Mononuclear cell (primary cell): ENCODE results near the gene ACVR1B. TPM values are rescaled to one million over a fixed set of nuclear protein-coding genes. Genes with fewer than 3 reads are reported as not detected.
"Not testable (repeated sequence)": the region's sequence is repeated elsewhere in the genome, so short reads cannot be mapped to it uniquely, and the experiment has no call there.

Experiments
- H3K27me3 ChIP-seq: 2 replicates; pipeline ENCODE4 v1.6.0; 2011; ENCODE audit warnings: low read length, control low read depth; ENCODE audit not compliant: insufficient read depth
- H3K4me1 ChIP-seq: 2 replicates; pipeline ENCODE4 v1.5.1; 2011; ENCODE audit warnings: mild to moderate bottlenecking, low read length, control low read depth; ENCODE audit not compliant: insufficient read depth
- H3K4me3 ChIP-seq: 2 replicates; pipeline ENCODE4 v1.5.1; 2011; ENCODE audit warnings: mild to moderate bottlenecking, low read length, moderate library complexity
- H3K9me3 ChIP-seq: 2 replicates; pipeline ENCODE4 v1.5.1; 2011; ENCODE audit warnings: low read depth, mild to moderate bottlenecking, control low read depth, low read length
- total RNA-seq: library from RNA; depleted of rRNA; stranded (reverse); fragments of >200 nt; gene quantifications from one replicate; pipeline ENCODE4 v1.2.3, GENCODE V29; 2012

ACVR1B gene
- total RNA-seq, 1 donor = 11.4 TPM

DNA sequence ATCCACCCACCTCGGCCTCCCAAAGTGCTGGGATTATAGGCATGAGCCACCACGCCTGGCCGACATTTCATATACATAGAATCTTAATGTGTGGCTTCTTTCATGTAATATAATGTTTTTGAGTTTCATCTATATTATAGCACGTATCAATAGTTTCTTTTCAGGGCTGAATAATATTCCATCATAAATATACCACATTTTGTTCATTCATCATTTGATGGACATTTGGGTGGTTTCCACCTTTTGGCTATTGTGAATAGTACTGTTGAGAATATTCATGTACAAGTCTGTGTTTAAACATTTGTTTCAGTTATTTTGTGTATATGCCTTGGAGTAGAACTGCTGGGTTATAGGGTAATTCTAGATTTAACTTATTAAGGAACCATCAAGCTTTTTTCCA, 12.0 kb downstream of the ACVR1B start:
- H3K4me1 ChIP-seq = peaks cover 13% of the 10 kb centered on the region
- H3K9me3 ChIP-seq = no peaks in the 10 kb centered on the region
- H3K4me3 ChIP-seq = no peak overlapping the region
- H3K27me3 ChIP-seq = no peaks in the 10 kb centered on the region

DNA sequence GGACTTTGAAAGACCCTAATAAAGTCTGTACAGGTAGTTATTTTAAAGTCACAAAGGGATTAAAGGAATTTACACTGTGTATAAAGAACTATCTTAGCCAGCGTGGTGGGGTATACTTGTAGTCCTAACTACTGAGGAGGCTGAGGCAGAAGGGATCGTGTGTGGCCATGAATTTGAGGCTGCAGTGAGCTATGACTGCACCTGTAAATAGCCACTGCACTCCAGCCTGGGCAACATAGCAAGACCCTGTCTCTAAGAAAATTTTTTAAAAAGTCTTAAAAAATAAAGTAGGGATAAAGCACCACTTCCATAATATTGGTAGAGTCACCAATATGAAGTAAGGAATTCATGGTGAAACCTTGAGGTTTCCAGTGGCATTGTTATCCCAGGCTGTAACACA, 18.1 kb downstream of the ACVR1B start:
- peaks cover 54% of the 10 kb centered on the region for H3K4me1 ChIP-seq
- no peaks in the 10 kb centered on the region for H3K27me3 ChIP-seq
- H3K9me3 ChIP-seq = no peaks in the 10 kb centered on the region
- no peak overlapping the region for H3K4me3 ChIP-seq

DNA sequence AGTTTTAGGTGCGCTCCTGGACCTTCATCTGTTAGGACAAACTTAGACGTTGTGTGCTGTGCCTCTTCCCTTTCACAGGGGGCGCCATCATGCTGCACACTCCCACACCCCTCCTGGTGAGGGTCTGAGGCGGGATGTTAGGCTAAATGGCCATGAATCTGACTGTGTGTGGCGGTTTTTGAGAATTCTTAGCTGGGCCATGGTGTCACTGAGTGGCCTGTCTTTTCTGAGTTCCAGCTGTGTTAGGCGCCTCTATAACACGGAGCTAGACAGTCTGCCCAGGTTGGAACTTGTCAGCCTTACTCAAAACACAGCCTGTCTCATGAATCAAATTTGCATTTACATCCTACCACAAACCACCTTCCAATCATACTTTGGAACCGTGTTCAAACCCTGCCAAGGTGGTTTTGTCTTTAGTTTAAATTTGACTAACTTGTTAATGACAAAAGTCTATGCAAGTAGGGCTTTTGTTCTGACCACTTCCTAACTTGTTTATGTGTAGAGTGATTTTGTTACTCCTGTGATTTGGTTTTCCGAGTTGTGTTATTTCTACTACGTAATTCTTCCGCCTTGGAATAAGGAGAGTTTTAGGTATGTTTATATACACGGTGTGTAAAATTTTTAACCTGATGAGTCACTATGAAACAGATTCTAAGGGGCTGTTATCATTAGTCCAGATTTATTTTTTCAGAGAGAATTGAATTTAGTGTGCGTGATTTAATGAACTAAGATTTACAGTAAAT, 19.6 kb downstream of the ACVR1B start:
- Histone ChIP-seq H3K4me3 (no peak overlapping the region), H3K9me3 (no peaks in the 10 kb centered on the region), H3K27me3 (no peaks in the 10 kb centered on the region), H3K4me1 (peaks cover 69% of the 10 kb centered on the region)

DNA sequence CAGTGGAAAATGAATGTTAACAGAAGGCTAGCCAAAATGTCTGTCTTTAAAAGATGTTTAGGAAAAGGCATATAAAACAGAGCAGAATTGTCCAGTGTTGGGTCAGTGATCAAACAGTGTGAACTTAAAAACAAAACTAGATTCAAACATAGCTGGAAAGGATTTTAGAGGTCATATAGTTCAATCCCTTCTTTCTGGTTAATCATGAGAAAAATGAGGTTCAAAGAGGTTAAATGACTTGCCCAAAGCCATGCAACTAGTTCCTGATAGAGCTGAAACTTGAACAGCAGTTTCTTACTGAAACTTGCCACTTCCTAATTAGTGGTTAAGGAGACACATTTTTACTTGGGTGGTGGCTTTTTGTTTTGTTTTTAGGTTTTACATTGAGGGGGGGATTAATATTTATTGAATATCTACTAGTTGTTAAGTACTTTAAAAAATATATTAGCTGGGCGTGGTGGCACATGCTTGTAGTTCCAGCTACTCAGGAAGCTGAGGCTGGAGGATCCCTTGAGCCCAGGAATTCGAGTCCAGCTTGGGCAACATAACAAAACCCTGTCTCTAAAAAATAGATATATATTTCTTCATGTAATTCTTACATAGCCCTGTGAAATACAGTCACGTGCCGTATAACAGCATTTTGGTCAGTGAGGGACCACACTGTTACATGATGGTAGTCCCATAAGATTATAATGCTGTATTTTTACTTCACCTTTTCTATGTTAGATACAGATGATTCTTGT, 20.4 kb downstream of the ACVR1B start:
- no peaks in the 10 kb centered on the region for H3K9me3 ChIP-seq
- no peak overlapping the region for H3K4me3 ChIP-seq
- H3K27me3 ChIP-seq = no peaks in the 10 kb centered on the region
- H3K4me1 ChIP-seq = peaks cover 77% of the 10 kb centered on the region

DNA sequence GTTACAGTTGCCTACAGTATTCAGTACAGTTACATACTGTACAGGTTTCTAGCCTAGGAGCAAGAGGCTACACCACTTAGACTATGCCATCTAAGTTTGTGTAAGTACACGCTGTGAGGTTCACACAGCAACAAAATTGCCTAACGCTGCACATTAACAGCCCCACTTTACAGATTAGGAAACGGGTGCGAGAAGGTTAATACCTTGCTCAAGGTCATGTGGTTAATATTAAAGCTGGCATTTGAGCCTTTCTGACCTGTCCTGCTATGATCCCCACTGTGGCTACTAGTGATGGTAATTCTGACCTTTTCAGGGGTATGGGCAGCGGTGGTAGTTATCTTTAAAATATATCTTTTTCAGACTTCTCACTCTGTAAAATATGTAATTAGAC, 20.9 kb downstream of the ACVR1B start:
- Histone ChIP-seq H3K27me3 (no peaks in the 10 kb centered on the region), H3K4me1 (peaks cover 82% of the 10 kb centered on the region), H3K9me3 (no peaks in the 10 kb centered on the region), H3K4me3 (no peak overlapping the region)

DNA sequence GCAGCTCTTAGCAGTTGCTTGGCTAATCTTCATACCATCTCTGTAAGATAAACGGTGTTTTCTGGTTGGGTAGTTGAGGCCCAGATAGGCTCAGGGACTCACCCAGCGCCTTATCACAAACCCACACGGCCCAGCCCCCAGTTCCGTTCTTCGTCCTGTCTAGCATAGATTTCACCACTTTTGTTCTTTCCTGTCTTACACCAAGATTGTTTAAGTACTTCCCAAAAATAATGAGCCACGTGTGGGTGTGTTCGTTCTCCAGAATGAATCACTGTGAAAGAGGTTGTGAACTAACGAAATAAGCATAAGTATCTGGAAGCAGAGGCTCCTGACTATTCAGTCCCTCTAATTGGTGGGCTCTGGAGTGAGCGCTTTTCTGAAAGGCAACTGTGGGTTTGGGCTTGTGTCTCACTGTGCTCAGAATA, 21.4 kb downstream of the ACVR1B start:
- Histone ChIP-seq H3K9me3 (no peaks in the 10 kb centered on the region), H3K4me3 (no peak overlapping the region), H3K27me3 (no peaks in the 10 kb centered on the region), H3K4me1 (peaks cover 87% of the 10 kb centered on the region)

DNA sequence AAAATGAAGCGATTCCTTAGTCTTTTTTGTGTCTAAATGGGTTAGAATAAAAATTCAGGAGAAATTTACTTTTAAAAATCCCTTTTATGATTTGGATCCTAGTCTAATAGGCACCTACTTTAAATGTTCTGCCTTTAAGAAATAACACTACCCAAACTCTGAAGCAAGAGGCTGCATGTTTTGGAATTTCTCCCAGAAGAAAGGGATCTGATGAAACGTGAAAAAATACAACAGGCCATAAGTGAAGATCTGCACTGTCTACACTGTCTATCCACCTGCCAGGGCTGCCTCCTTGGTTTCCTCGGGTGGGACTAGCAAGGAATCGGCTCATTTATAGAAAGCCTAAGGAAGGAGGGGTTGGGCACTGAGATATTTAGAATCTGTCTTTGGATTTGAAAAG, 22.1 kb downstream of the ACVR1B start:
- Histone ChIP-seq H3K9me3 (no peaks in the 10 kb centered on the region), H3K4me1 (peaks cover 89% of the 10 kb centered on the region), H3K4me3 (no peak overlapping the region), H3K27me3 (no peaks in the 10 kb centered on the region)

DNA sequence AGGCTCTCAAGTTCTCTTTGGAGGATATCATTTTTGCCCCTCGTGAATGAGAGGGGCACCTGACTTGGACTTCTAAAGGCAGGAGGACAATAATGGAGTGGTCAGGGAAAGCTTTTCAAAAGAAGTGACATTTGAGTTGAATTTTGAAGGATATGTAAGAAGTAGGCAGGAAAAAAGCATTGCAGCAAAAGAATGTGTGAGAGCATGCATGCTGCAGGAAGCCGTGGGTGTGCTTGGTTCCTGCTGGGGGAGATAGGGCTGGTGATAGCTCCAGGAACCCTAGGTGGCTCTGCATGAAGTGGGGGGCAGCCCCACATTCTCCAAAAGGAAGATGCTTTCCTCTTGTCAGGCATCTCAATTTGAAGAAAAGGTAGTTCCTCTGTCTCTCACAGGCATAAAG, 23.1 kb downstream of the ACVR1B start:
- H3K4me3 ChIP-seq = no peak overlapping the region

DNA sequence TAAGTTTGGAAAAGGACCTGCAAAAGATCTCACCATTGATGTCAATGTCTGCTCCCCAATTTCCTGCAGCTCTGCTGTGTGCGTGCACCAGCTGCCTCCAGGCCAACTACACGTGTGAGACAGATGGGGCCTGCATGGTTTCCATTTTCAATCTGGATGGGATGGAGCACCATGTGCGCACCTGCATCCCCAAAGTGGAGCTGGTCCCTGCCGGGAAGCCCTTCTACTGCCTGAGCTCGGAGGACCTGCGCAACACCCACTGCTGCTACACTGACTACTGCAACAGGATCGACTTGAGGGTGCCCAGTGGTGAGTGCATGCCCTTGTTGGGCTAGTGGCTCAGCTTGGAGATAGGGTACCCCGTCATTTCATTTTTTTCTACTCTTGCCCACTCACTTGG, 23.7 kb downstream of the ACVR1B start:
- peaks cover 88% of the 10 kb centered on the region for H3K4me1 ChIP-seq
- no peaks in the 10 kb centered on the region for H3K9me3 ChIP-seq
- no peak overlapping the region for H3K4me3 ChIP-seq
- no peaks in the 10 kb centered on the region for H3K27me3 ChIP-seq

More for the DNA sequence above, 23.1 kb downstream of the ACVR1B start:
- Histone ChIP-seq H3K9me3 (no peaks in the 10 kb centered on the region), H3K27me3 (no peaks in the 10 kb centered on the region), H3K4me1 (peaks cover 88% of the 10 kb centered on the region)

DNA sequence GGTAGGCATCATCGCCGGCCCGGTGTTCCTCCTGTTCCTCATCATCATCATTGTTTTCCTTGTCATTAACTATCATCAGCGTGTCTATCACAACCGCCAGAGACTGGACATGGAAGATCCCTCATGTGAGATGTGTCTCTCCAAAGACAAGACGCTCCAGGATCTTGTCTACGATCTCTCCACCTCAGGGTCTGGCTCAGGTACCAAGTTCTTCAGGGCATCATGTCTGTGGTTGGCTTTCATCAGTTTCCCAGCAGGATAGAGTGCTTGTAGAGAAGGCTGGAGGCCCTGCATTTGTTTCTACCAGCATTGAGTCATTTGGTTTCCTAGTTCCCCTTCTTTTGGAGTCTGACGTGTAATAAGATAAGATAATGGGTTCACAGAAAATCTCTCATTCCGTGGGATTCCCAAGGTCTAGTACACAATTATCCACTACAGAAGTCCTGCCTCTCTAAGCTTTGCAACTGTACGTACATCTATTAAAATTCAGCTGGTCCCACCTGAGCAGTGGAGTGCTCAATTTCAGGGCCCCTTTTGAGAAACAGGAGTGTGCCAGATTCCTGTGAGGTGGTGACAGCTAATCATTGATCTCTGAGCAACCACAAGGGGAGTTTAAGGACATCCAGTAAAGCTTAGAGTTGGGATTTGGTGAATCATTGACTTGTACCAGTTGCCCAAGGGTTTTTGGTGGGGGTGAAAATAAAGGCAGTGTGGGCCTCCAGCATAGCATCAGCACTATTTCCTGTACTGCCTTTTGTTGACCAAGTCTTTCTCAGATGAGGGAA, 25.1 kb downstream of the ACVR1B start:
- H3K27me3 ChIP-seq = no peaks in the 10 kb centered on the region
- H3K4me1 ChIP-seq = peaks cover 80% of the 10 kb centered on the region
- H3K9me3 ChIP-seq = no peaks in the 10 kb centered on the region
- no peak overlapping the region for H3K4me3 ChIP-seq

DNA sequence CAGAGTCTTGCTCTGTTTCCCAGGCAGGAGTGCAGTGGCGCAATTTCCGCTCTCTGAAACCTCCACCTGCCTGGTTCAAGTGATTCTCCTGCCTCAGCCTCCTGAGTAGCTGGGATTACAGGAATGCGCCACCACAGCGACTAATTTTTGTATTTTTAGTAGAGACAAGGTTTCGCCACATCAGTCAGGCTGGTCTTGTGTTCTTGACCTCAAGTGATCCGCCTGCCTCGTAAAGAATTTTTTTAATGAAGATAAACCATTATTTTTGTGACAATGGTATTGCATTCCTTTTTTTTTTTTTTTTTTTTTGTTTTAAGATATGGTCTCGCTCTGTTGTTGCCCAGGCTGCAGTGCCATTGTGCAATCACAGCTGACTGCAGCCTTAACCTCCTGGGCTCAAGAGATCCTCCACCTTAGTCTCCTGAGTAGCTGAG, 25.8 kb downstream of the ACVR1B start:
- no peaks in the 10 kb centered on the region for H3K9me3 ChIP-seq
- H3K4me3 ChIP-seq = no peak overlapping the region
- peaks cover 72% of the 10 kb centered on the region for H3K4me1 ChIP-seq
- no peaks in the 10 kb centered on the region for H3K27me3 ChIP-seq

DNA sequence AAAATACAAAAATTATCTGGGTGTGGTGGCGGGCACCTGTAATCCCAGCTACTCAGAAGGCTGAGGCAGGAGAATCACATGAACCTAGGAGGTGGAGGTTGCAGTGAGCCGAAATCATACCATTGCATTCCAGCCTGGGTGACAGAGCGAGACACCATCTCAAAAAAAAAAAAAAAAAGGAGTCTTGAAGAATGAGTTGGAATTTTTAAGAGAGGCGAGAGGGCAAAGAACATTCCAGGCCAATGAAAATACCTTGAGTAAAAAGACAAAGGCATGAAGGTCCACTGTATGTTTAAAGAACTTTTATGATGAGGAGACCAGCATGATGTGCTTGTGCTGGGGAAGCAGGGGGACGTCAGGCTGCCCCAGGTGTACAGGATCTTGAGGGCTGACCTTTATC, 27.8 kb downstream of the ACVR1B start:
- H3K27me3 ChIP-seq, H3K4me3 ChIP-seq, H3K9me3 ChIP-seq: not testable (repeated sequence)
- H3K4me1 ChIP-seq = peaks cover 52% of the 10 kb centered on the region

DNA sequence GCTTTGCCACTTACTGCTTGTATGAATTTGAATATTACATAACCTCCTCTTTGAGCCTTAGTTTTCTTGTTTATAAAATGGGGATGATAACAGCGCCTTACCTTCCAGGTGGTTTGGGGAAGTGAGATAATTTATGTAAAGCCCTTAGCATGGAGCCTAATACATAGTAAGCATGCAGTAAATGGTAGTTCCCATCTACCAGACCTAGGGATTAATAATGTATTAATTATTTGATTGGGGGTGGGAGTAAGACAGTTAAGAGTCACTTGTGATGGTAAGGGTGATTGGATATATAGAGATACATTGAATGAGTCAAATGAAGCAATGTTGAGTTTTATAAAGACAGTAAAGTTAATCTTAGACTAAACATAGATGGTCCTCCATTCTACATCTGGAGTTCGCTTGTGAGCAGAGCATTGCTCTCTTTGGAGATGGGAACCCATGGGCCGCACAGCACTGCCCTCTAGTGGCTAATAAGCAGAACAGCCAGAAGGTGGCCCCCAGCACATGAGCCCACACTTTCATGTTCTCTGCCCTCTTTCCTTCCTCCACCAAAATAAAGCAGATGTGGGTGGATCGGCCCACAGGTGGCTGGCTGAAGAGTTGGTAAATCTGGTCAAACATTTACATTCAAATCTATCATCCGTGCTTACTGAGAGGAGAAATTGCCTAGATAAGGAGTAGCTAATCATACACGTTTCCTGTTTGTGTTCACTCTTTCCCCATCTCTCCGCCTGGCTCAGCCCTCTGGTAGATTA, 28.7 kb downstream of the ACVR1B start:
- peaks cover 43% of the 10 kb centered on the region for H3K4me1 ChIP-seq
- no peaks in the 10 kb centered on the region for H3K9me3 ChIP-seq
- no peaks in the 10 kb centered on the region for H3K27me3 ChIP-seq
- no peak overlapping the region for H3K4me3 ChIP-seq

DNA sequence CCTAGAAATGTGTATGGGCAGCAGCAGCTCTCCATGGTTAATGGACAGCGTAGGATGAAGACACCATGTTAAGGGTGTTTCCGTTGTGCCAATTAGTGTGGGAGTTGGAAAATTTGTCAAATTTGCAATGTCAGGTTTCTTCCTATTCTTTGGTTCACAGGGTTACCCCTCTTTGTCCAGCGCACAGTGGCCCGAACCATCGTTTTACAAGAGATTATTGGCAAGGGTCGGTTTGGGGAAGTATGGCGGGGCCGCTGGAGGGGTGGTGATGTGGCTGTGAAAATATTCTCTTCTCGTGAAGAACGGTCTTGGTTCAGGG, 29.3 kb downstream of the ACVR1B start:
- Histone ChIP-seq H3K27me3 (no peaks in the 10 kb centered on the region), H3K9me3 (no peaks in the 10 kb centered on the region), H3K4me1 (peaks cover 38% of the 10 kb centered on the region), H3K4me3 (no peak overlapping the region)

DNA sequence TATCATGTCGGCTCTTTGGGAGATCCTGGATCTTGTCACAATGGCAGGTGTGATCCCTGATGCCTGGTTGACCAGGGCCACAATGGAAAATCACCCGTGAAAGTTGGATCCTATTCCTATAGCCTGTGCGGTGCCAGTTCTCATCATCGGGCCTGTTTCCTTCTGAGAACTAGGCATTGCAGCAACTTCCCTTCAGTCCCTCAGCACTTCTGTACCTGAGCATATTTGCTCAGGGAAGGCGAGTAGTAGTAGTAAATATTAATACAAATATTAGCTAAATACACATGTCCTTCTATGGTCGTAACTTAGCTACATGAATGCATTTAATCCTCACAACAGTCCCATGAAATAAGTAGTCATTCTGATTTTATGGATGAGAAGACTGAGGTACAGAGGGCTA, 33.2 kb downstream of the ACVR1B start:
- Histone ChIP-seq H3K4me1 (peaks cover 11% of the 10 kb centered on the region), H3K9me3 (no peaks in the 10 kb centered on the region), H3K27me3 (no peaks in the 10 kb centered on the region), H3K4me3 (no peak overlapping the region)
